ENCODE measurements around the gene HLA-F. TPM values are rescaled to one million over a fixed set of nuclear protein-coding genes. Genes with fewer than 3 reads are reported as not detected.

Gene HLA-F
- total RNA-seq, 2 donors from 2014 or later = 34.0 to 62.1 TPM

GRCh38 chr6:29731281-29731680 lies 8.0 kb downstream of the HLA-F start:
- no peak for TF ChIP-seq POLR2AphosphoS5 (IDR thresholded peaks at IDR 0.05)
- no peak for TF ChIP-seq POLR2A (IDR thresholded peaks at IDR 0.05)
- TF ChIP-seq, protein P1, sequence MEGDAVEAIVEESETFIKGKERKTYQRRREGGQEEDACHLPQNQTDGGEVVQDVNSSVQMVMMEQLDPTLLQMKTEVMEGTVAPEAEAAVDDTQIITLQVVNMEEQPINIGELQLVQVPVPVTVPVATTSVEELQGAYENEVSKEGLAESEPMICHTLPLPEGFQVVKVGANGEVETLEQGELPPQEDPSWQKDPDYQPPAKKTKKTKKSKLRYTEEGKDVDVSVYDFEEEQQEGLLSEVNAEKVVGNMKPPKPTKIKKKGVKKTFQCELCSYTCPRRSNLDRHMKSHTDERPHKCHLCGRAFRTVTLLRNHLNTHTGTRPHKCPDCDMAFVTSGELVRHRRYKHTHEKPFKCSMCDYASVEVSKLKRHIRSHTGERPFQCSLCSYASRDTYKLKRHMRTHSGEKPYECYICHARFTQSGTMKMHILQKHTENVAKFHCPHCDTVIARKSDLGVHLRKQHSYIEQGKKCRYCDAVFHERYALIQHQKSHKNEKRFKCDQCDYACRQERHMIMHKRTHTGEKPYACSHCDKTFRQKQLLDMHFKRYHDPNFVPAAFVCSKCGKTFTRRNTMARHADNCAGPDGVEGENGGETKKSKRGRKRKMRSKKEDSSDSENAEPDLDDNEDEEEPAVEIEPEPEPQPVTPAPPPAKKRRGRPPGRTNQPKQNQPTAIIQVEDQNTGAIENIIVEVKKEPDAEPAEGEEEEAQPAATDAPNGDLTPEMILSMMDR (IDR thresholded peaks at IDR 0.05) = no peak
- Histone ChIP-seq H3K27me3 (replicated peaks; ENCODE audit: insufficient read depth) (no peaks in the 10 kb centered on the region), H3K27ac (no peak overlapping the region), H3K9me3 (no peaks in the 10 kb centered on the region), H3K36me3 (no peaks in the 10 kb centered on the region), H3K4me3 (no peak overlapping the region), H3K4me1 (replicated peaks) (no peaks in the 10 kb centered on the region)
- WGBS = 64% methylated on average over 3 of the region's 3 CpGs
- intact Hi-C loops (cut with DNase I) = no loop called here
- DNase-seq (ENCODE audit: low spot score) = no peak

DNA sequence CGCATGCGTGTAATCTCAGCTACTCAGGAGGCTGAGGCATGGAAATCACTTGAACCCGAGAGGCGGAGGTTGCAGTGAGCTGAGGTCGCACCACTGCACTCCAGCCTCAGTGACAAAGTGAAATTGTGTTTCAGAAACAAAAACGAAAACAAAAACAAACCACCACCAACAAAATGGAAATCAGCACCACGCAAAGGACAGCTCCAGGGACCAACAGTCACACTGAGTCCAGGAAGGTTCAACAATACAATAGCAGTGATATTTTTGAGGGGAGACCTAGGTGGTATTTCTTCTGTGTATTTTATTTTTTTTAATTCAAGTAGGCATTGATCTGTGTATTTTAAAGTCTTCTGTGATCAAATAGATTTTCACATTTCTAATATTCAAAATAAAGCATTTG lies 9.8 kb downstream of the HLA-F start:
- no peak for DNase-seq (ENCODE audit: low spot score)
- 65% methylated on average over 7 of the region's 7 CpGs for WGBS
- intact Hi-C loops (cut with DNase I) = no loop called here

DNA sequence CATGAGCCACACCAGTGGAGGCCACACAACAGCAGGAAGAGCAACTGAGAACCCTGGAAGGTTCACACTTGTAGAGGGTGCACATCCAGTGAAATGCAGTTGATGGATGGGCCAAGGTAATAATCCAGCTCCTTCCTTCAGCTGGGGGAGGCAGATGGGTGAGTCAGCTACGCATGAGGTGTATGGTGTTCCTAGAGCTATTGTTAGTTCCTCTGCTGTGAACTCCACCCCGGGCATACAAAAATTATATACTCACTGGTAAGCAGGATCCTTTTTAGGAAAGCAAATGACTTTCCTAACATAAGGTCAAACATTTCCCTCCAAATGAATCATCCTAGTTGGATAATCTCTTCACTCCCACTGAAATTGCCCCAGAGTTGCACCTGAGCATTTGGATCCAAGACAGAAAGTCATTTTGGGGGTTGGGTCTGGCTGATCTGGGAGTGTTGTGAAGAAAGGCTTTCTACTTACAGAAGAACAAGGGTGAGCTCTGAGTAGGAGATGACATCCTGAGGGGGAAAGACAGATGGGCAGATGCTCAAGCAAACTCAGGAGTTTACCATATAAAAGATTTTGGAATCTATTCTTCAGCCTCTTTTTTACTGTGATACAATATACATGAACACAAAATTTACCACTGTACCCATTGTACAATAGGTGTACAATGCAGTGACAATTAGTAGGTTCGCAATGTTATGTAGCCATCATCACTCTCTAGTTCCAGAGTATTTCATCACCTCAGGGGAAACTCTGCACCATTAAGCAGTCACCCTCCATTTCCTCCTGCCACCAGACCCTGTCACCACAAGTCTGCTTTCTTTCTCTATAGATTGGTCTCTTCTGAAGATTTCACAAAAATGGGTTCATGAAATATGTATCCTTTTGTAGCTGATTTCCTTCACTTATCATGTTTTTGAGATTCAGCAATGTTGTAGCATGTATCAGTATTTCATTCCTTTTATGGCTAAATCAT lies 11.1 kb downstream of the HLA-F start:
- Histone ChIP-seq H3K27ac (no peak overlapping the region), H3K4me1 (replicated peaks) (no peaks in the 10 kb centered on the region), H3K4me3 (no peak overlapping the region), H3K9me3 (no peaks in the 10 kb centered on the region), H3K27me3 (replicated peaks; ENCODE audit: insufficient read depth) (no peaks in the 10 kb centered on the region), H3K36me3 (no peaks in the 10 kb centered on the region)
- intact Hi-C loops (cut with DNase I) = no loop called here
- DNase-seq (ENCODE audit: low spot score) = no peak
- WGBS = 79% methylated on average over 3 of the region's 3 CpGs
- TF ChIP-seq, protein P1 (IDR thresholded peaks at IDR 0.05) = no peak
- TF ChIP-seq POLR2A (IDR thresholded peaks at IDR 0.05) (no peak), POLR2AphosphoS5 (IDR thresholded peaks at IDR 0.05) (no peak)

More for the DNA sequence above, 9.8 kb downstream of the HLA-F start:
- Histone ChIP-seq H3K27me3 (replicated peaks; ENCODE audit: insufficient read depth) (no peaks in the 10 kb centered on the region), H3K9me3 (no peaks in the 10 kb centered on the region), H3K36me3 (no peaks in the 10 kb centered on the region), H3K27ac (no peak overlapping the region), H3K4me1 (replicated peaks) (no peaks in the 10 kb centered on the region), H3K4me3 (no peak overlapping the region)
- TF ChIP-seq POLR2A (IDR thresholded peaks at IDR 0.05) = no peak
- TF ChIP-seq, protein P1 (IDR thresholded peaks at IDR 0.05) = no peak
- no peak for TF ChIP-seq POLR2AphosphoS5 (IDR thresholded peaks at IDR 0.05)

- H3K4me1 ChIP-seq (replicated peaks) = no peaks in the 10 kb centered on the region
- DNase-seq (ENCODE audit: low spot score) = no peak
- no peak overlapping the region for H3K27ac ChIP-seq
- no peaks in the 10 kb centered on the region for H3K27me3 ChIP-seq (replicated peaks; ENCODE audit: insufficient read depth)
- 52% methylated on average over 2 of the region's 2 CpGs for WGBS
- intact Hi-C loops (cut with DNase I) = no loop called here
- no peaks in the 10 kb centered on the region for H3K9me3 ChIP-seq
- no peak for TF ChIP-seq POLR2A (IDR thresholded peaks at IDR 0.05)
- TF ChIP-seq, protein P1 (IDR thresholded peaks at IDR 0.05) = no peak
- no peak for TF ChIP-seq POLR2AphosphoS5 (IDR thresholded peaks at IDR 0.05)
- no peaks in the 10 kb centered on the region for H3K36me3 ChIP-seq
- H3K4me3 ChIP-seq = no peak overlapping the region
These were observed 13.3 kb downstream of the HLA-F start for GRCh38 chr6:29736563-29736962.

Measured in prostate gland (tissue), 2 donors.